BLaER1 treated with 17β-estradiol and CSF1 and Interleukin-3, amounts not matched to agents 10 nM and 100 nM (cell line): ENCODE measurements around the gene SNRPD2.
"Not testable (repeated sequence)": the region's sequence is repeated elsewhere in the genome, so short reads cannot be mapped to it uniquely, and the experiment has no call there.

ENCODE experiments used
- H3K27ac ChIP-seq, 11 experiments: shearing (Covaris generic); formaldehyde crosslinking; 2 replicates each; pipeline ENCODE4 v1.8.1; 2022
- H3K27me3 ChIP-seq, 11 experiments: shearing (Covaris generic); formaldehyde crosslinking; 2 replicates each; pipeline ENCODE4 v1.8.1; 2022
- H3K36me3 ChIP-seq, 11 experiments: shearing (Covaris generic); formaldehyde crosslinking; 2 replicates each; pipeline ENCODE4 v1.8.1; 2022
- H3K4me1 ChIP-seq, 10 experiments: shearing (Covaris generic); formaldehyde crosslinking; 2 replicates each; pipeline ENCODE4 v1.8.1; 2022
- H3K4me2 ChIP-seq, 11 experiments: shearing (Covaris generic); formaldehyde crosslinking; 2 replicates each; pipeline ENCODE4 v1.8.1; 2022
- H3K4me3 ChIP-seq, 10 experiments: shearing (Covaris generic); formaldehyde crosslinking; 2 replicates each; pipeline ENCODE4 v1.8.1; 2022
- H3K9ac ChIP-seq, 11 experiments: shearing (Covaris generic); formaldehyde crosslinking; 2 replicates each; pipeline ENCODE4 v1.8.1; 2022
- H3K9me3 ChIP-seq, 11 experiments: shearing (Covaris generic); formaldehyde crosslinking; replicated peaks in 1 of 11; 2 replicates each; pipeline ENCODE4 v1.8.1; 2022
- H4K20me1 ChIP-seq, 11 experiments: shearing (Covaris generic); formaldehyde crosslinking; 2 replicates each; pipeline ENCODE4 v1.8.1; 2022
- Cebpa-rat ChIP-seq, 11 experiments: shearing (Covaris generic); IDR thresholded peaks; 2 replicates each; pipeline ENCODE4 v1.8.1; 2022

The SNRPD2 gene

GRCh38 chr19:45710356-45711130 lies 18.8 kb upstream of the SNRPD2 start:
- H3K4me1 ChIP-seq: peaks cover 15 to 36% (median 27%) of the 10 kb centered on the region in 10 experiments
- TF ChIP-seq Cebpa-rat (IDR thresholded peaks at IDR 0.05): no peak
- no peaks in the 10 kb centered on the region for H3K27me3 ChIP-seq
- H3K4me3 ChIP-seq: no peak overlapping the region
- peaks cover 0 to 63% (median 38%) of the 10 kb centered on the region in 11 experiments; a peak in 16 of 22 replicates for H4K20me1 ChIP-seq
- no peak overlapping the region for H3K4me2 ChIP-seq
- H3K36me3 ChIP-seq: peaks cover 40 to 58% (median 49%) of the 10 kb centered on the region in 11 experiments
- peak overlapping the region in 2 of 11 experiments; percentile 15 to 16; a peak in 2 of 22 replicates for H3K9ac ChIP-seq
- H3K9me3 ChIP-seq: no peaks in the 10 kb centered on the region
- H3K27ac ChIP-seq: no peak overlapping the region

- peaks cover 17 to 29% (median 21%) of the 10 kb centered on the region in 10 experiments; a peak in 19 of 20 replicates for H3K4me1 ChIP-seq
- peaks cover 0 to 31% (median 5%) of the 10 kb centered on the region in 11 experiments; a peak in 11 of 22 replicates for H4K20me1 ChIP-seq
- peaks cover 45 to 67% (median 54%) of the 10 kb centered on the region in 11 experiments for H3K36me3 ChIP-seq
- no peak overlapping the region for H3K27ac ChIP-seq
- no peak for TF ChIP-seq Cebpa-rat (IDR thresholded peaks at IDR 0.05)
- H3K9me3 ChIP-seq: no peaks in the 10 kb centered on the region
- 0 out of 22 replicates have a peak overlapping the region, but pooled peaks of 1 of the 11 experiments have one; percentile 43 for H3K9ac ChIP-seq
- no peak overlapping the region for H3K4me3 ChIP-seq
- no peaks in the 10 kb centered on the region for H3K27me3 ChIP-seq
- H3K4me2 ChIP-seq: peak overlapping the region in 2 of 11 experiments; percentile 52 to 61; a peak in 5 of 22 replicates
Observed at GRCh38 chr19:45705710-45706415, 14.1 kb upstream of the SNRPD2 start.

DNA sequence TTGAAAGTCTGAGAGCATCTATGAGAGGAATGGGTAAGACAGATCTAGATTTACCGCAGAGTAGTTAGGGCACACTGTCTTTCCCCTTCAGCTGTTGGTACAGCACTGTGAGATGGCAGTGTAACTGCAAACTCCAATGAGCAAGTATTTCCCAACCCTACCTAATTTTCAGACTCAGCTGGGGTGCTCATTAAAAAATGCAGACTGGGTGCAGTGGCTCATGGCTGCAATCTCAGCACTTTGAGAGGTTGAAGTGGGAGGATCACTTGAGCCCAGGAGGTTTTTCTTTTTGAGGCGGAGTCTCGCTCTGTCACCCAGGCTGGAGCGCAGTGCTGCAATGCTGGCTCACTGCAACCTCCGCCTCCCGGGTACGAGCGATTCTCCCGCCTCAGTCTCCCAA lies 13.4 kb upstream of the SNRPD2 start:
- H4K20me1 ChIP-seq: peaks cover 0 to 24% (median 0%) of the 10 kb centered on the region in 11 experiments; a peak in 3 of 22 replicates
- H3K27me3 ChIP-seq: no peaks in the 10 kb centered on the region
- no peak overlapping the region for H3K4me2 ChIP-seq
- H3K27ac ChIP-seq: no peak overlapping the region
- H3K4me3 ChIP-seq: no peak overlapping the region
- H3K4me1 ChIP-seq: peaks cover 17 to 29% (median 21%) of the 10 kb centered on the region in 10 experiments; a peak in 19 of 20 replicates
- no peaks in the 10 kb centered on the region for H3K9me3 ChIP-seq
- no peak for TF ChIP-seq Cebpa-rat (IDR thresholded peaks at IDR 0.05)
- peaks cover 39 to 65% (median 52%) of the 10 kb centered on the region in 11 experiments for H3K36me3 ChIP-seq
- H3K9ac ChIP-seq: no peak overlapping the region

DNA sequence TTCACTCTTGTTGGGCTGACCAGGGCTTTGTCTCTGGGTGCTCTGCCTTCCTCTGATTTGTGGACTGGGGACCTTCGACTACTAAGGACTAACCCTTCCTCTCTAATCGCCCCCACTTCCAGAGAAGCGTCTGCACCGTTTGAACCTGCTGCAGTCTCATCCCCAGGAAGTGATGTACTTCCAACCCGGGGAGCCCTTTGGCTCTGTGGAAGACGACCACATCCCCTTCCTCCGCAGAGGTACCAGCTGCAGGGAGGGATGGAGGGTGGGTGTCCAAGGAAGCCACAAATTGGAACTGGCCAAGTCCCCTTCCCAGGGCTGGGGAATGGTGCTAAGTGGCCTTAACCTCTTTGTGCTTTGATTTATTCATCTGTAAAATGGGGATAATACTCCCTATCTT lies 9.9 kb upstream of the SNRPD2 start:
- H4K20me1 ChIP-seq: peaks cover 0 to 7% (median 0%) of the 10 kb centered on the region in 11 experiments; a peak in 2 of 22 replicates
- H3K4me3 ChIP-seq: no peak overlapping the region
- H3K27me3 ChIP-seq: no peaks in the 10 kb centered on the region
- H3K9me3 ChIP-seq: no peaks in the 10 kb centered on the region
- peak overlapping the region in 1 of 11 experiments; percentile 26; a peak in 1 of 22 replicates for H3K4me2 ChIP-seq
- no peak overlapping the region for H3K27ac ChIP-seq
- H3K4me1 ChIP-seq: peaks cover 5 to 26% (median 16%) of the 10 kb centered on the region in 10 experiments; a peak in 18 of 20 replicates
- H3K36me3 ChIP-seq: peaks cover 45 to 76% (median 55%) of the 10 kb centered on the region in 11 experiments
- no peak for TF ChIP-seq Cebpa-rat (IDR thresholded peaks at IDR 0.05)
- H3K9ac ChIP-seq: no peak overlapping the region

DNA sequence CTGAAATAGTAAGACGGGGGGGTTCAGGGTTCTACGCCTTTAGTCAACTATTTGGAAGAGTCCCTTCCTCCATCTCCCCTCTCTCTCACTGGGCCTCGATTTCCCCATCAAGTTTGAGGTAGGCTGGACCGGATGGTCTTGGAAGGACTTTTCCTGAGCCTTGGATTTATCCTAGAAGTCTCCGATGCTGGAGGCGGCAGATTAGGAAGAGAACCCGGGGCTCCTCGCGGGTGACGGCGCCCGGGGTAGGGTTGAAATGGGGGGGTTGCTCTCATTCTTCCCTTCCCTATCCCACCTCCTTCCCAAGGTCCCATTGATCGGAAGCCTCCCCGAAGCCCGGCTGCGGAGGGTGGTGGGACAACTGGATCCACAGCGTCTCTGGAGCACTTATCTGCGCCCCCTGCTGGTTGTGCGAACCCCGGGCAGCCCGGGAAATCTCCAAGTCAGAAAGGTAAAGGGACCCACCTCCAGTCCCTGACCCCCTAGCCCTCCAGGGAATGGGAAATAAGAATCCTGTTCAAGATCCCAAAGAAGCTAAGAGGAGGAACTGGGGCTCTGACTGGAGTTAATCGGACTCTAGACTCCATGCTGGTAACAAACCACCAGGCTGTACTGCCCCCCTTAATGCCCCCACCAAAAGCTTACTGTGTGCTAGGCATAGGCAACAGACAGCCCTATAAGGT lies 1.5 kb upstream of the SNRPD2 start:
- H3K9ac ChIP-seq: peak overlapping the region; percentile 84 to 97 (median 93)
- H3K27ac ChIP-seq: peak overlapping the region; percentile 83 to 96 (median 90)
- H3K9me3 ChIP-seq: no peaks in the 10 kb centered on the region
- H3K36me3 ChIP-seq: peaks cover 28 to 57% (median 46%) of the 10 kb centered on the region in 11 experiments
- H3K4me3 ChIP-seq: peak overlapping the region; percentile 74 to 94 (median 83)
- TF ChIP-seq Cebpa-rat (IDR thresholded peaks at IDR 0.05): no peak
- H3K4me2 ChIP-seq: peak overlapping the region; percentile 88 to 99 (median 94)
- peaks cover 0 to 35% (median 23%) of the 10 kb centered on the region in 11 experiments; a peak in 15 of 22 replicates for H4K20me1 ChIP-seq
- peaks cover 22 to 37% (median 25%) of the 10 kb centered on the region in 10 experiments for H3K4me1 ChIP-seq
- no peaks in the 10 kb centered on the region for H3K27me3 ChIP-seq

- no peaks in the 10 kb centered on the region for H3K27me3 ChIP-seq
- peaks cover 35 to 57% (median 48%) of the 10 kb centered on the region in 11 experiments for H3K36me3 ChIP-seq
- peak within 1 kb of the TSS; percentile 84 to 97 (median 93) for H3K9ac ChIP-seq
- H3K9me3 ChIP-seq: no peaks in the 10 kb centered on the region
- TF ChIP-seq Cebpa-rat (IDR thresholded peaks at IDR 0.05): no peak
- H3K4me1 ChIP-seq: peaks cover 18 to 29% (median 22%) of the 10 kb centered on the region in 10 experiments
- H4K20me1 ChIP-seq: peaks cover 0 to 43% (median 31%) of the 10 kb centered on the region in 11 experiments; a peak in 16 of 22 replicates
- H3K4me3 ChIP-seq: peak within 1 kb of the TSS; percentile 74 to 94 (median 83)
- peak within 1 kb of the TSS; percentile 91 to 99 (median 96) for H3K4me2 ChIP-seq
- H3K27ac ChIP-seq: peak within 1 kb of the TSS; percentile 83 to 96 (median 91)
Observed at GRCh38 chr19:45692187-45693105, 693 bp upstream of the SNRPD2 start, which contains the start of gene QPCTL. QPCTL (plus strand) TSS chr19:45692666; CDS start chr19:45692704, 38 bp downstream.

DNA sequence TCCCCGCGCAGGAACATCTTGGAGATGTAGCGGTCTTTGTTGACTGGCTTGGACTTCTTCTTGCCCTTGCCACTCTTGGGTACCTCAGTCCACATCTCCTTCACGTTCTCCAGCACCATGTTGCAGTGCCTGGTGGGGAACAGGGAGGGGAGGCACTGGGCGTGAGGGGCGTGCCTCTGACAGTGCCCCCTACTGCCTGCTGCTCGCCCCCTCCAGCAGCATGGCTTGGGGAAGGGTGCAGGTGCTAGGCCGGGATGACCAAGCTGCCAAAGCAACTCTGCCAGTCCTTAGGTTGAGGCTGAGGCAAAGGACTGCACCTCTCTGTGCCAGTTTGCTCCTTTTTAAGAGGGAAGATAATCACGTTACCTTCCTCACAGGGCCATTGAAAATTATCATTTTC lies 4.2 kb downstream of the SNRPD2 start:
- no peak overlapping the region for H3K4me2 ChIP-seq
- no peak overlapping the region for H3K9ac ChIP-seq
- H3K4me1 ChIP-seq: peaks cover 10 to 12% (median 11%) of the 10 kb centered on the region in 10 experiments
- H3K9me3 ChIP-seq: no peaks in the 10 kb centered on the region
- H3K36me3 ChIP-seq: peaks cover 53 to 77% (median 68%) of the 10 kb centered on the region in 11 experiments
- peaks cover 0 to 85% (median 65%) of the 10 kb centered on the region in 11 experiments; a peak in 17 of 22 replicates for H4K20me1 ChIP-seq
- no peak overlapping the region for H3K27ac ChIP-seq
- H3K4me3 ChIP-seq: no peak overlapping the region
- no peak for TF ChIP-seq Cebpa-rat (IDR thresholded peaks at IDR 0.05)
- H3K27me3 ChIP-seq: no peaks in the 10 kb centered on the region

GRCh38 chr19:45685045-45685444 lies 6.7 kb downstream of the SNRPD2 start:
- not testable (repeated sequence) for H3K4me3 ChIP-seq, H3K9ac ChIP-seq, H3K4me2 ChIP-seq, H3K9me3 ChIP-seq, H3K27ac ChIP-seq, H3K27me3 ChIP-seq
- Histone ChIP-seq H4K20me1 (peaks cover 0 to 83% (median 68%) of the 10 kb centered on the region in 11 experiments; a peak in 17 of 22 replicates), H3K36me3 (peaks cover 53 to 75% (median 68%) of the 10 kb centered on the region in 11 experiments), H3K4me1 (peaks cover 5 to 15% (median 13%) of the 10 kb centered on the region in 10 experiments)
